ENCODE results near the gene FBN2. TPM values are rescaled to one million over a fixed set of nuclear protein-coding genes. Genes with fewer than 3 reads are reported as not detected.

Gene FBN2
- total and polyA plus RNA-seq, 2 experiments from 2014 or later = 725 to 2,094 TPM

- Histone ChIP-seq H3K9me3 (ENCODE audit: low read depth) (no peaks in the 10 kb centered on the region), H3K36me3 (peaks cover 89% of the 10 kb centered on the region), H3K4me3 (no peak overlapping the region), H3K27me3 (no peaks in the 10 kb centered on the region), H3K4me1 (ENCODE audit: low read depth) (no peaks in the 10 kb centered on the region), H3K27ac (peak overlapping the region; percentile 64)
- TF ChIP-seq, protein P1, sequence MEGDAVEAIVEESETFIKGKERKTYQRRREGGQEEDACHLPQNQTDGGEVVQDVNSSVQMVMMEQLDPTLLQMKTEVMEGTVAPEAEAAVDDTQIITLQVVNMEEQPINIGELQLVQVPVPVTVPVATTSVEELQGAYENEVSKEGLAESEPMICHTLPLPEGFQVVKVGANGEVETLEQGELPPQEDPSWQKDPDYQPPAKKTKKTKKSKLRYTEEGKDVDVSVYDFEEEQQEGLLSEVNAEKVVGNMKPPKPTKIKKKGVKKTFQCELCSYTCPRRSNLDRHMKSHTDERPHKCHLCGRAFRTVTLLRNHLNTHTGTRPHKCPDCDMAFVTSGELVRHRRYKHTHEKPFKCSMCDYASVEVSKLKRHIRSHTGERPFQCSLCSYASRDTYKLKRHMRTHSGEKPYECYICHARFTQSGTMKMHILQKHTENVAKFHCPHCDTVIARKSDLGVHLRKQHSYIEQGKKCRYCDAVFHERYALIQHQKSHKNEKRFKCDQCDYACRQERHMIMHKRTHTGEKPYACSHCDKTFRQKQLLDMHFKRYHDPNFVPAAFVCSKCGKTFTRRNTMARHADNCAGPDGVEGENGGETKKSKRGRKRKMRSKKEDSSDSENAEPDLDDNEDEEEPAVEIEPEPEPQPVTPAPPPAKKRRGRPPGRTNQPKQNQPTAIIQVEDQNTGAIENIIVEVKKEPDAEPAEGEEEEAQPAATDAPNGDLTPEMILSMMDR (IDR thresholded peaks at IDR 0.05; ENCODE audit: low read depth, low read length) = no peak
- no peak for DNase-seq (ENCODE audit: low read depth in 1 of 2, low spot score in 1 of 2)
Measured at GRCh38 chr5:128315671-128316070, 222.4 kb downstream of the FBN2 start.

DNA sequence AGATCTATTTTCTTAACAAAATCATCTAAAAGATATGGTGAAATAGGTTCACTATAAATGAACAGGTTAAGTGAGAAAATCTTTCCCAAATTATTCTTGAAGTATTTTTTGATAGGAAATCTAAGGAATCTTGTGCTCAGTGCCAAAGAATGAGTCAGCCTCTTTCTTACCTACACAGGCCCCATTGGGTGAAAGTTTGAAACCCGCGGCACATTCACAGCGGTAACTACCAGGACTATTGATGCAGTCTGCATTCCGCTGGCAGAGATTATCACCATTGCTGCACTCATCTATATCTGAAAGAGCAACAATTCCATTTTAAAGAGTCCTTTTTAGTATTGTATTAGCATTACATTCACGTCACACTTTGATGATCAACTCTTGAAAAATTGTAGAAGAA, 232.7 kb downstream of the FBN2 start:
- TF ChIP-seq, protein P1 (IDR thresholded peaks at IDR 0.05; ENCODE audit: low read depth, low read length) = no peak
- Histone ChIP-seq H3K27me3 (no peaks in the 10 kb centered on the region), H3K4me1 (ENCODE audit: low read depth) (no peaks in the 10 kb centered on the region), H3K9me3 (ENCODE audit: low read depth) (no peaks in the 10 kb centered on the region), H3K27ac (peak overlapping the region; percentile 78), H3K36me3 (peaks cover 98% of the 10 kb centered on the region), H3K4me3 (no peak overlapping the region)
- DNase-seq (ENCODE audit: low read depth in 1 of 2, low spot score in 1 of 2) = no peak

DNA sequence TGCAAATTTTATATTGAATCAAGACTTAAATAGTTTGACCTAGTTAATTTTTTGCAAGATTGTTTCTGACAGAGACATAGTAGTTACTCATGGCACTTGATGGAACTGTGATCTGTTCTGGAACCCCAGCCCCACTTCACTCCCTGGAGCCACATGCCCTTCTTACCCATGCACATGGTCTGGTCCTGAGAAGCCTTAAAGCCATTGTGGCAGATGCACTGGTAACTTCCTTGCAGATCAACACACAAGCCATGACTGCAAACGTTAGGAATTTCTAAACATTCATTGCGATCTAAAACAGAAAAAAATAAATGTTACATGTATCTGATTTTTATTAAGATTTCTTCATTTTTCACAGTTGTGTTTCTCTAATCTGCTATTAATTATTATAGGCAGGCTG, 233.3 kb downstream of the FBN2 start:
- TF ChIP-seq, protein P1 (IDR thresholded peaks at IDR 0.05; ENCODE audit: low read depth, low read length) = no peak
- H3K4me1 ChIP-seq (ENCODE audit: low read depth) = no peaks in the 10 kb centered on the region
- peak overlapping the region; percentile 78 for H3K27ac ChIP-seq
- no peaks in the 10 kb centered on the region for H3K9me3 ChIP-seq (ENCODE audit: low read depth)
- H3K4me3 ChIP-seq = no peak overlapping the region
- H3K36me3 ChIP-seq = peaks cover 100% of the 10 kb centered on the region
- H3K27me3 ChIP-seq = no peaks in the 10 kb centered on the region
- no peak for DNase-seq (ENCODE audit: low read depth in 1 of 2, low spot score in 1 of 2)

DNA sequence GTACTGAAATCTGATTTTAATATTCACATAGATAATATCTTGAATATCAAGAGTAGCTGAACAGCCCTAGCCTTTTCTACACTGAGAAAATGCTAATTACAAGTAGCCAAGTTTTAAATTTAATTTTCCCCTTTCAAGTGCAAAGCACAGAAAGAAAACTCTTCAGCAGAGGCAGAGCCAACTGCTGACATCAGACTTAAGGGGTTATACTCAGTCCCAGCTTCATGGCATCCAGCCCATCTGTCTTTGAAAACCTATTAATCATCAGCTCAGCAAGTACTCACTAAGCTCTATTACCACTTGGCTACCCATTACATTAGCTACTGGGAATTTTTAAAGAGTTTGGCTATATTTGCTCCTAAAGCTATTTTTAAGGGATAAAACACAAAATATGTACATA, 234.0 kb downstream of the FBN2 start:
- H3K4me3 ChIP-seq = no peak overlapping the region
- TF ChIP-seq, protein P1 (IDR thresholded peaks at IDR 0.05; ENCODE audit: low read depth, low read length) = no peak
- peak; percentile 49 to 76 for DNase-seq (ENCODE audit: low read depth in 1 of 2, low spot score in 1 of 2)
- H3K27ac ChIP-seq = peak overlapping the region; percentile 78
- no peaks in the 10 kb centered on the region for H3K4me1 ChIP-seq (ENCODE audit: low read depth)
- H3K36me3 ChIP-seq = peaks cover 99% of the 10 kb centered on the region
- H3K27me3 ChIP-seq = no peaks in the 10 kb centered on the region
- no peaks in the 10 kb centered on the region for H3K9me3 ChIP-seq (ENCODE audit: low read depth)

DNA sequence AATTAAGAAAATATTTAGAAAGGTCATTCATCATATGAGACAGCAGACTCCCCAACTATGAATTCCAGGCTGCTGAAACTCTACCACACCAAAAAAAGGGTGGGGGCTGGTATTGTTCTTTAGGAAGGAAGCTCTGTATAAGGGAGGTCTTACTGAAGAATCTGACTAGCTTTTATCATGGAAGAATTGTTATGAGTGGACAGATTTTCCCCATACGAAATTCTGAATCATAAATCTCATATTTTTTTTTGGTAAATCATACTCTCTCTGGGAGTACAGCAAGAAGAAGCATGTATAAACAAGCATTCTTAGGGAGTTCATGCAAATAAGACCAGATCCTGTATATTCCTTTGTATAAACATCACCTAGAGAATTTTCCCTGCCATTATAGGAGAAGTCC, 234.5 kb downstream of the FBN2 start:
- no peak overlapping the region for H3K4me3 ChIP-seq
- TF ChIP-seq, protein P1 (IDR thresholded peaks at IDR 0.05; ENCODE audit: low read depth, low read length) = no peak
- H3K36me3 ChIP-seq = peaks cover 94% of the 10 kb centered on the region
- DNase-seq (ENCODE audit: low read depth in 1 of 2, low spot score in 1 of 2) = no peak
- no peaks in the 10 kb centered on the region for H3K27me3 ChIP-seq
- no peaks in the 10 kb centered on the region for H3K9me3 ChIP-seq (ENCODE audit: low read depth)
- peak overlapping the region; percentile 78 for H3K27ac ChIP-seq
- no peaks in the 10 kb centered on the region for H3K4me1 ChIP-seq (ENCODE audit: low read depth)

DNA sequence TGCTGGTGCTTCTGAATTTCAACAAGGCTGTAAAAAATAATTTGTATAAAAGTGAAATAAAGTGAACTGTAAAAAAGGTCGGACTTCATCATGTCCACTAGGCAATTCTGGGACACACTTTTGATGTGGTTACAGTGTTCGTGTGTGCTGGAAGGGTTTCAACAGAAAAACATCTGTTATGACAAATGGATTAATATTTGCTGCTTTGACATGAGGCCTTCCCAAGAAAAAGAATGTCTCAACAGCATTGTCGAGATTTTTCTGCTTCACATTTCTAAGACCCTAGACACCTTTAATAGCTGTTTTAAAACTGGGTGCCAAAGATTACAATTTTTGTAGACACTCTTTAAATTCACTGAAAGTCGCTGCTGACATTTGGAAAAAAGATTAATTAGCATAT, 237.9 kb downstream of the FBN2 start:
- Histone ChIP-seq H3K4me1 (ENCODE audit: low read depth) (no peaks in the 10 kb centered on the region), H3K4me3 (no peak overlapping the region), H3K27ac (peak overlapping the region; percentile 78), H3K27me3 (no peaks in the 10 kb centered on the region), H3K9me3 (ENCODE audit: low read depth) (no peaks in the 10 kb centered on the region), H3K36me3 (peaks cover 62% of the 10 kb centered on the region)
- TF ChIP-seq, protein P1 (IDR thresholded peaks at IDR 0.05; ENCODE audit: low read depth, low read length) = no peak
- no peak for DNase-seq (ENCODE audit: low read depth in 1 of 2, low spot score in 1 of 2)

Data from cardiac muscle cell (in vitro differentiated cells and primary cell).